T follicular helper cell (primary cell): ENCODE measurements around the gene MYZAP.

ENCODE experiments used
- DNase-seq: peaks from one replicate; pipeline ENCODE4 v3.0.0-alpha.2; 2020; ENCODE audit warnings: low read depth

The MYZAP gene

DNA sequence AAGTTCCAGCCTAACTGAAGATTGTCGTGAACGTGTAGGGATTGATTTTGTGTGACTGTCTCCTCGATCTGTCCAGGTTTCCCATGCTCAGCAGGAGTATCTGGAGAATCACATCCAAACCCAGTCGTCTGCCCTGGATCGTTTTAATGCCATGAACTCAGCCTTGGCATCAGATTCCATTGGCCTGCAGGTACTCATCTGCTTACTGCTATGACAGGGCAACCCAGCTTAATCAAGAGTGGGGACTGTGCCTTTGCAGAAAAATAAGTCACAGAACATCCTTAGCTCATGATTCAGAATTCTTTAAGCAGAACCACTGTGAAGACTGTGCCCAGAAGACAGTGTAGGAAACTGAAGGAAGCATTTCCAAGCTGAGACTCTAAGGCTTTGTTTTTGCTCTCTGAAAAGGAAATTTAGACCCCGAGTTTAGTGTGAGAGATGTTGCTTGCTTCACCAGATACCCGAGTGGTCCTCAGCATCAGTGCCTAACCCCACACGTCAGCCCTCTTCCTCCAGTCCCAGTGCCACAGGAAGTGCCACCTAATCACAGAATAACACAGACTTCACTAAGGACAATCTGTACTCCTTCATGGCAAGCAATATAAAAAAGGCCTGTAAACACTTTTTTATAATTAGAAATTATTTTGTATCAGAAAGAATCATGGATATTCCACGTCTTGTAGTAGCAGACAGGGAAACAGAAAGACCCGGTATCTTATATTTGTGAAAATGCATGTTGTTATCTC is 34.2 kb downstream of the MYZAP start:
- DNase-seq: no peak

DNA sequence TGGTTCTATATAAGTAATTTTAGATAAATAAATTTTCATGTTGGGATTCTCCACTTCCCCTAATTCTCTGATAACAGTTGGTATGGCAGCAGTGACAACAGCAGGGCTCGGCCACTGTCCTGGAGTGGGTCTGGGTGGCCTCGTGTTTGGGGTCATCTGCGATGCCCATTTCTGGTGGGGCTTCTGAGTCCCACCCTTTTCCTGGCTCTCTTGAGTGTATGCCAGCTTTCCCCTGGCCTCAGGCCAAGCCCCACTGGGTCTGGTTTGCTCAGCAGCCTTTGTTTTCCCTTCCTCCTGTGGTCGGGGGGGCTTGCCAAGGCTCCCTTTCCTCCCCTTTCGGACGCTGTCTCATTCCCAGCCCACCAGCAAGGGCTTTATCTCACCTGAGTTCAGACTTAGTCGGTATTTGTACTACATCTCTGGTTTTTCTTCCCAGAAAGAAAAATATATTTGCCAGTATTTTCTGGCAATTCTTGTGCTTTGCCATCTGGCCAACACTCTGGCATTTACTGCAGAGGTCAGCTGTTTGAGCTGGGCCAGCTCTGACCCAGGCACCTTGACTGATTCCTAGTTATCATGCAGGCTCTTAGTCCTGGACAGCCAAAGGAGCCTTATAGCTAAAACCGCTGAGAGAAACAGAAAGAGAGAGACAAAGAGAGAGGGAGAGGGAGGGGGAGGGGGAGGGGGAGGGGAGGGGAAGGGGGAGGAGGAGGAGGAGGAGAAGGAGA is 35.2 kb downstream of the MYZAP start:
- no peak for DNase-seq

DNA sequence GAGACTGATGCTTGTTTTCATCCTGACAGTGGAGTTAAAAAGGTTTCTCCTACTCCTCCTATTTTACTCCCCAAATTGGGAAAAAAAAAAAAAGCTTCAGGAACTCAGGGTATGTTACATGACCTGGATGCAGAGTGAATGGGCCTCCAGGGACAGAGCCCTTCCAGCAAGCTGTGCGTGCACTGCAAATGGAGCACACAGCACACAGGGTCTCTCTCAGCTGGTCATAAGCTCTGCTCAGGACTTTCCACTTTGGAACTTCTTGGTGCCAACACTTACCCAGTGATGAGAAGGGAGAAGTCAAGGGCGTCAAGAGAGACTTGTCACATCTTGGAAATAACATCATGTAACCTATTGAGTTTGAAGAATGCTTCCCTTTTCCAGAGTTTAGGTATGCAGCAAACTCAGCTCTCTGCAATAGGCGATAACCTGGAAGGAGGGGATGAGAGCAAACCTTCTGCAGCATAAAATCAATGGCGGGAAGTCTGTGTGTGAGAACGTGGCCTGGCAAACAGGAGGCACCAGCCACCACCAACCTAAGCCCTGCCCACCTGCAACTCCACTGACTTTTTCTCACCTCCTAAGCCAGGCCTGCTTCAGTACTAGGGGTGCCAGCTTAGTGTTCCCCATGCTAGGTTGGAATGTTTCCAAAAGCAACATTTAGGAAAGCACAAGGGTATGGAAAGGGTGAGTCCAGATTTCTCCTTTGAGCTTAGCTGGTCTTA is 39.8 kb downstream of the MYZAP start:
- DNase-seq: no peak

DNA sequence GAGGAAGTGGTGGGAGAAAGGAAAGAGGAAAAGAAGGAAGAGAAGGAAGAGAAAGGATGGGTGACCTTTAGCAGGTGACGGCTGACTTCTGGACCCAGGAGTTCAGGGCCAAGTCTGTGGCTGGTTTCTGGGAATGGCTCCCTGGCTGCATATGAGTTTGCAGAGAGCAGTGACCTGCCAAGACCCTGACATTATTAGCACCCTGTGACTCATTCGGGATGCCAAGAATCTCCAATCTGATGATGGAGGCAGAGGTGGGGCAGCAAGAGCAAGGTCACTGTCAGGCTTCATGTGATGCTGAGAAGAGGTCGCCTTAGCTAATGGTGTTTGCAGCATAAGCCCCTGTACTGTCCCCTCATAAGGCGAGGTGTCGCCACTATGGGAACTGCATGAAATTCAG is 42.6 kb downstream of the MYZAP start:
- no peak for DNase-seq

DNA sequence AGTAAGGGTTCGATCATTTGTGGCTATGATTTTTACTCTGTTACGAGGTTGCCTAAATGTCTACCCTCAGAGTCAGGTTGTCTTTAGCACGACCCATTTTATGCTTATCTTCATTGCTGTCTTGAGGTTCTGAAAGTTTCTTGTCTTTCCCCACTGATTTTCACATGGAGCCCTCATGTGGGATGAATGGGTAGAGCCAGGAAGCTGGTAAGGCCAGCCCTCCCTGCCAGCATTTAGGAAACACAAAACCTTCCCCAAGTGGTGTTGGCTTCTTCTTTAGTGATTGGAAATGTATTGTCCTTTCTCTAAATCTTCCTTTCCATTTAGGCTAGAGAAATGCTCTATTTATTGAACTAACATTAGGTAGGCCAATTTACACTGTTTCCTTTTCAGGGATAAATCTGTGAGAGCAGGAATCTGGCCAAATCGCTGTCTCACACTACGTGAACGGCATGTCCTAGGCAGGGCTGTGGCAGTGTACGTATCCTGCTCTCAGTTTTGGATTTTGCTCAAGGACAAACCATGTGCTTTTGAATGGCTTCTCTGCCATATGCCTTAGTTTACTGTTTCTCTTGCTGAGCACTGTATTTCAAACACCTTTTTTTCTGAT is 43.7 kb downstream of the MYZAP start:
- no peak for DNase-seq

DNA sequence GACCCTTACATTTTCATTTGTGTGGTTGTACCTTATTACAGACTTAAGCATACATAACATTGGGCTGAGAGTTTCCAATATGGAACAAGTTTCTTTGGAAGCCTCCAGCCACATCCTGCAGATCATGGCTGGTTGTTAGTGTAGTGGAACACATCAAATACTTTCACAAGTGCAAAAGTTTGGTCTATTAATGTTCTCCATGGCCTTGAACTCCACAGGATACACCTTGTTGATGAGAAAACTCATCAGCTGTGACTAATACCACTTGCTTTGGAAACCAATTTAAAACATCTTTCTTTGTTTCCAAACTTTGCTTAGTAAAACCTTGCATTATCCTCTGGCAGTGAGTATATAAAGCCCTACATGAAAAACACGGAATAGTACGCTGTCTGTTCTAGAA is 46.1 kb downstream of the MYZAP start:
- no peak for DNase-seq

DNA sequence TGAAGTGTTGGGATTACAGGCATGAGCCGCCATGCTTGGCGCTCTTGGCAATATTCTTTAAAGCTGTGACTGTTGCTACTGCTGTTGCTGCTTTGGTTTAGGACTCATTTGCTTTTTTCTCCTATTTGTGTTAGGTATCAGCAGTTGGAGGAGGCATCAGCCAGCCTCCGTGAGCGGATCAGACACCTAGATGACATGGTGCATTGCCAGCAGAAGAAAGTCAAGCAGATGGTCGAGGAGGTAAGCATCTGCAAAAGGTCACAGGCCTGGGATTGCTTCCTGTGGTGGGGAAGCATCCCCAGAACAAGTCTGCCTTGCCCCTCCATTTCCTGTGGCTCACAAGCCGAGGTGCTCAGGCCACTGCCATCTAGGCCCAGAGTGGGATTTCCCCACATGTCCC is 47.6 kb downstream of the MYZAP start:
- no peak for DNase-seq

DNA sequence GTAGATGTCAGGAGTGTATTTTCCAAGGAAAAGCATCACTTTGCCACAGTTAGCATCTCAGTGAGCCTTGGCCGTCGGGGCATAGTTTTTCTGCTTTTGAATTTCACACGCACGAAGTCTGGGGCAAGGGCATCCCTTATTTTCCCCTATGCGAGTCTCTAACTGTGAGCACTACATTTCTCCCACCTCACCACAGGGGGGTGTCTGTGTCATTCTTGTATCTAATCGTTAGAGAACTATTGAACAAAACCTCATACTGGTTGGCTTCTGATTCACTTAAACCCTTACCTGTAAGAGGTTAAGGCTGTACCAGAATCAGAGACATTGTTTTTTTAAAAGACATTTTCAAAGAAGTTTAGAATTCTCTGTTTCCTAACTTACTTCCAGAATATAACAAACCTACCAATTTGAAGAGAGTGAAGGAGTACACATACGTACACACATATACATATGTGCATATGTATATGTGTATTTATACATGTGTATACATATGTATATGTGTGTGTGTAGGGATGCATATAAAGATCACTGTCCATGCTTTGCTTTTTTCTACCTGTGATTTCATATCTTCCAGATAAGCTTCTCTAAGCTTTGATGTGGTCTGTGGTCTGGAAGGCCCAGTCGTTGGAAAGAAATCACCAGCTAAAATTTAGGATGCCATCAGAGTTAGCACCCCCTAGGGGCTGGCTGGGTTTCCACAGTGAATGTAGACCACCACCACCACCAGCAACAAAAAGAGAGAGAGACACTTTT is 49.4 kb downstream of the MYZAP start:
- DNase-seq: no peak

DNA sequence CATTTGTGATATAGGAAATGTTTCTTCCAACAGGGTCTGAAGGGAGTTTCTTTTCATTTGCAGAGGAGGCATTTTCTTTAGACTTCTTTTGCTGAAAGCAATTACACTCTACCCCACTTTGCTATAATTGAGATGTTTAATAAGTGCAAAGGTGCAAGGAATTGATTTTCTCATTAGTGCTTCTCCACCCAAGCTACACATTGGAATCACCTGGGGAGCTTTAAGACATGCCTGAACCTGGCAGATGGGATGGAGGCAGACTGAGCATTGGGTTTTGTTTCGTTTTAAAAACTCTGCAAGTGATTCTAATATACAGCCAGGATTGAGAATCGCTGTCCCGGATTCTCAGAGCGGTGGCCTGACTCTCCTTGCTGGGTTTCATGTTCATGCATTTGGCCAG is 52.1 kb downstream of the MYZAP start:
- no peak for DNase-seq

DNA sequence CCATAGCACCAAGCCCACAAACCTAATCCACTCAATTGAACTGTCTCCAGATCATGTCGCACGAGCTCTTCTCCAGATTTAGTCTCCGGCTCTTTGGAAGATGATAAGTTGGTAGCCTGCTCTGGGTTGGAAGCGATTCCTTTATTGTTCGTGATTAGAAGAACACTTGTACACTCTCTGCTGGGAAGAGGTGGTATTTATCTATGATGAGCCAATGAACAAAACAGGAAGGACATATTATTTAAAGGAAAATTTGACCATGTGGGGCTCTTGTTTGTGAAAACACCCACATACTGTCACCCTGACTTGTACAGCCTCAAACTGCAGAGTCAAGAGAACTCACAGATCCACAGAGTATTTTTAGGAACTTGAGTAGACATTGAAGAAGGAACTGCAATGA is 54.4 kb downstream of the MYZAP start:
- no peak for DNase-seq

DNA sequence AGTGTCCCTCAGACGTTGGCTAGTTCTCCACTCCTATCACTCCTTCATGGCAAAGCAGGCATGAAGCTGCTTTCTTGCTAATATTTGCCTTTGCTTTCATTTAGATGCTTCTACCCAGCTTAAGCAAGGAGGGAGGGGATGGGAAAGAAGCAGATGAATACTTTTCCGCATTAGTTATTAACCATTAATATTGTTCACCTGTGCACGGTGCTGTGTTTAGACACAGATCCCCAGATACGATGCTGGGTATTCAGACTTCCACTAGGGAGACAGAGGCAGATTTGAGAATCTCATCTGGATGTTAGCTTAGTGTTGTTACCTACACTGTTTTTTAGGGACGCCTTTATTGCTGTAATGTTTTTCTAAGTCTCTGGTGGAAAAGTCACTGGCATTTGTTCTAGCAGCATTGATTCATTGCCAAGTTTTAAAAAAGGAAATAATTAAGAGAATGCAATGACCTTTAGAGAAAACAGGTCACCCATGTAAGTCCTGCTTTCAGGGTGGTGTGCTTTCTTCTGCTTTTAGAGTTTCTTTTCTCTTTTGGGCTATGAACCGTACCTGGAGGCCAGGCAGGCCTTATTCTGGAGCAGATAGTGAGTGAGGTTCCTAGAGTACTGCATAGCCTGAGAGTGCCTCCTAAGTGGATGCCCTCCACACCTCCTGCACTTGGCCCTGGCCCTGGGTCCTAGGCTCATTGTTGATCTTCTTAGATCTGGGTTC is 55.5 kb downstream of the MYZAP start:
- DNase-seq: no peak

DNA sequence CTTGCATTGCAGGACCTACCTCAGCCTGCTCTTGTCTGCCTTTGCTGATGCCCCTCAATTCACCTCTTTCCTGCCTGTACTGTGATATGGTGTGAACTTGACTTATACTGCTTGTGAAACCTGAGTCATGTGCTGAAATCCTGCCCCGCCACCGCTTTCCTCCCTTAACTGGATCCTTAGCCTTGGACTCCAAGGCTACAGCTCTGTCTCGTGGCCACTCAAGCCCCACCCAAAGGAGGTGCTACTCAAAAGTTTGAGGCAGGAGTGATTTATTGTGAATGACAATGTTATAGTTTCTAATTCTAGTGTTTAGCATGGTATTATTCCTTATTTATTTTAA is 56.1 kb downstream of the MYZAP start:
- DNase-seq: no peak

DNA sequence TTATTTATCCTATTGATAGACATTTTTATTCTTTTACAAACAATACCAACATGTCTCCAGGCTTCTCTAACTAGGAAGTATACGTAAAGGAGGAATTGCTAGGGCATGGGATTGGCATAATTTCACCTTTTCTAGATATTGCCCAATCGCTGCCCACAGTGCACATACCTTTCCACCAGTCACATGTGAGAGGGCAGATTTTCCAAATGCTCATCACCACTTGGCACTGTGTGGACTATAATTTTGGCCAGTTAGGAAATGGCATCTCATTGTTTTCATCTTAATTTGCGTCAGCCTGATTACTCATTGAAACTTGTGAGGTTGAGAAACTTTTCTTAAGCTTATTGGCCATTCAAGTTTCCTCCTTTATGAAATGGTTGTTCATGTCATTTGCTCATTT is 57.4 kb downstream of the MYZAP start:
- no peak for DNase-seq

DNA sequence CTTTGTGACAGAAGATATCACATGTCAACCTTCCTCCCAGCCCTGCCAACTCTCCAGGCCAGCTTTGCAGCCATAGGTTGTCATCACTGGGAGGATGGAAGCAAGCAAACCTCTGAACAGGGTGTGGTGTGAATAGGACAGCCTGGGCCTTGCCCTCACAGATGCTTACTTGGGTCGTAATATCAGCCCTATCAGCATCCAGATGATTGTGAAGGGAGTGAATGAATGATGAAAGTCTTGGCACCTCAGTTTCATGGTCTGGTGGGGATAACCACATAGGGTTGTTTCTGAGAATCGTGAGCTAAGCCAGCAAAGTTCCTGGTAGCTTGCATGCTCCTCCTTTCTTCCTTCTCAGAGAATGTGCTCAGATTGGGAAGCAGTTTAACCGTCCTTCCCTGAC is 59.7 kb downstream of the MYZAP start:
- no peak for DNase-seq

DNA sequence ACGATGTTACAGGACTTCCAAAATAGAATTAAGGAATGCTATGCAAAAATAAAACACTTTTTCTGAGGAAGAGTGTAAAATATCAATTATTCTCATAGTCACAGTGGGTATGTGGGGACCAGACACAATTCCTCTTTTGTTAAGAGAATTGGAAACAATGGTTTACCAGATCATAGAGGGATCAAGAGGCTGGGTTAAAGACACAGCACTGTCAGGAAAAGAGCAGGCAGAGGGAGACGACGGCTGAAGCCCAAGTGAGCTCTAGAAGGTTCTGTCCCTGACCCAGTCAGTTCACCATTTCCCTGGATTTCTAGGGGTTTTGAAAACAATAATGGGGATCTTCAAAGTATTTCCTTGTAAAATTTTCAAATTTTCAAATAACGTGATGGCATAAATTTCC is 60.8 kb downstream of the MYZAP start:
- no peak for DNase-seq

DNA sequence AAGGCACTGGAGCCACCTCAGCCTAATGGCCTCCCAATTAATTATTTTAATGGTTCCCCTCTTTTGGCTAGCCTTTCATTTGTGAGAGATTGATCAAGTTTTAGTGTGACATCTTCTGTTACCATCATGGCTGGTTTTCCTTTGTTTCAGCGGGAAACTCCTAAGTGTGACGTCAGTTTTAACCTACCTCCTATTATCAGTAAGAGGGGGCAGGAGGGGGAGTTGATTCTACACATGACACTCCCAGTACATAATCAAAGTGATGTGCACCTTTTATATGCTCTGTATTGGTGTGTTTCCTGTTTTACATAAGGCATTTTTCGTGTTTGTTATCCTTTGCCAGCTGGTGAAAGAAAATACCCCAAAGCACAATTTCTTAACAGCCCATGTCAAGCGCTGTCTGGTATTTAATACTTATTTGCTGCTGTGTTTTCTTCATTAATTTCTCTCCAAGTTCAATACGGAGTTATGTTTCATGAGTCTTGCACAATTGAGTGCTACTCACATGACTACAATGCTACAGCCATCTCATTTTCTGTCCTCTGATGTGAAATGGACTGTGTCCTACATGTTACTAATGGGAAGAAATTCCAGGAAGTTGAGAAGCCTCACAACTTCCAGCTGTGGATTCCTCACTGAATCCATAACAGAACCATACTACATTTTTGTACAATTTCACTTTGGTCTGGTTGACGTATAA is 62.6 kb downstream of the MYZAP start:
- DNase-seq: no peak

DNA sequence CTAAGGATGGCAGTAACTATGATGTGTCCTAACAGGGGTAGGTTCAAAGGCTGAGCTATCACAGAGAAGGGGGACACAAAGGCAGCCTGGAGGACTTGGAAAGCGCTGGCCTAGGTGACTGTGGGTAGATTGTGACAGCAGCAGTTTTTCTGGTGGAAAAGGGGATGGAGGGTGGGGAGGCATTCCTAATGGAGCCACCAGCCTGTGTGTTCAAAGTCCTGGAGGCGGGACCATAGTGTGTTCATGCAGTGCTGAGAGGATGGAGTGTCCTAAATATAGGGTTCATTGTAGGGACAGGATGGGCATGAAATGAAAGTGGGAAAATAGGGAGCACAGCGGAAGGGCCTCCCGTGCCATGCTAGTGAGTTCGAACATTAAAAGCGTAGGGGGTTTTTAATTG is 63.3 kb downstream of the MYZAP start:
- no peak for DNase-seq

DNA sequence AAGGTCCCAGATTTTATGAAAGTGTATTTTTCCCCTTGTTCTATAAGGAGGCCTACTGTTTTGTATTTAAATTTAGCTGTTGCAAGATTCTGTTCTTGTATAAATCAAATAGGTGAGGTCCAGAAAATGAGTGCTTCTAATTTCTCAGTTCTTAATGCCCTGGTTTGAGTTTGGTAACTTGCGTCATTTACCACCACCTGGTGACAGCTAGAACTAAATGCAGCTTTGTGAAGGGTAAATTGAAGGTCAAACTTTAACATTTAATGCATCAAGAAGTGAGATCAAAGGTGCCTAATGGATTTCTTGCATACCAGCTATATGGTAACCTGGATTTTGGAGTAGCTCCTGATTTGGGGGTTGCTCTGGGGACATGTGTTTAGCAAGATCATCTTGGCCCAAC is 64.1 kb downstream of the MYZAP start:
- DNase-seq: no peak

DNA sequence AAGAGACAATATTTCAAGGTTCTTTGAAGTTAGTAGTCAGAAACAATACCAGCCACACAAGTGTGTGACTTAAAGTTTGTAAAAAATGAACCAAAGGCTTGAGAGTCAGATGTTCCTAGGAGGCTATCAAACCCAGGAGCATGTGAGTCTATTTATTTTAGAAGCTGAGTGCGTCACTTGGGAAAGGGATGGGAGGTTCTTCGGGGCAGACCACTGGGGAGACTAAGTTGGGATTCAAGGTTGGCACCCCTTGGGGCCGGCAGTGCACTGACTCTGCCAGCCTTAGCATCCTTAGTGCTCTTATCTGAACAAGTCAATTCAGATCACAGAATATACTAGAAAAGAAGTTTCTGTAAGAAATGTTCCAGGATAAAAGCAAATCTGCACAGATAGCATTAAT is 64.7 kb downstream of the MYZAP start:
- DNase-seq: no peak

DNA sequence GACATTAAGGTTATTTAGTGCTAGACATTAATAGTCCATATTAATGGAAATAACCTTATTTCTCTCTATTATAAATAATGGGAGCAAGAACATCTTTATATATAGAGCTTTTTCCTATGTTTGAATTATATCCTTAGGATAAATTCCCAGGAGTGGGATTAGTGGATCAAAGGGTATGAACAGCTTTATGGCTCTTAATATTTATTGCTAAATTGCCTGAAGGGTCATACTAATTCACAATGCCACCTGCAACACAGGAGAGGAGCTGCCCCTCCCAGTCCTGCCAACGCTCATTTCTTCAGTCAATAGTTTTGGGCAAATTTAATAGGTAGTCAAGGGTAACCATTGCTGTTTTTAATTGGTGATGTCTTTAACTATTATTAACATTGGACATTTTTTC is 65.9 kb downstream of the MYZAP start:
- no peak for DNase-seq
